ENCODE measurements around the gene TNRC18. TPM values are rescaled to one million over a fixed set of nuclear protein-coding genes. Genes with fewer than 3 reads are reported as not detected.

Gene TNRC18
- polyA plus RNA-seq, 3 donors = 0.64 to 49.9 (median 0.70) TPM

DNA sequence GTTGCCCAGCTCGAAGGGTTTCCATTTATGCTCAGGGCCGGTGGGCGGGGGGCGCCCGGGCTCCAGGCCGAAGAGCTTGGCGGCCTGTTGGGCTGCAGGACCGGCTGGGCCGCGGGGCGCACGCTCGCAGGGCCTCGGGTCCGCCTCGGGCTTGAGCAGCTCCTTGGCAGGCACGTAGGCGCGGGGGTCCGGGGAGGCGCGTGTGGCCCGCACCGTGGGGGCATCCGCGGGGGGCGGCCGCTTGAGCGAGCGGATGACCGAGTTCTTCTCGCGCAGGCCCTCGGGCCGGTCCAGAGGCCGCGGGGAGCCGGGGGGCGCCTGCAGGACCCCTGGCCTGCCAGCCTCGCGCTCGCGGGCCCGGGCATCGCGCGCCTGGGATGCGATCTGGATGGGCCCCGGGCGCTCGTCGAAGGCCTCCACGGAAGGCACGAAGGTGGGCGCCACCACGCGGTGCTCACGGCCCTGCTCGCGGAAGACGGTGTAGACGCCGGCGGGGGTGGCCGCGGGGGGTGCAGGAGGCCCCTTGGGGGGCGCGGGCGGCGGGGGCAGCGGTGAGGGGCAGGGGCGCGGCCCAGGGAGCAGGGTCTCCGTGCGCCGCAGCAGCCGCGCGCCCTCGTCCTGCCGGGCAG, 35.2 kb downstream of the TNRC18 start:
- H3K9me3 ChIP-seq (replicated peaks in 1 of 2; ENCODE audit: control insufficient read depth in 1 of 2, insufficient read depth in 1 of 2, low read length in 2 of 2) = no peaks in the 10 kb centered on the region
- no peak overlapping the region for H3K27ac ChIP-seq (ENCODE audit: low read depth in 1 of 2, low read length in 2 of 2)
- H2AFZ ChIP-seq (ENCODE audit: insufficient read depth, low read depth, low read length, poor library complexity, severe bottlenecking) = no peak overlapping the region
- H4K20me1 ChIP-seq (ENCODE audit: insufficient read depth, low read length) = peaks cover 93% of the 10 kb centered on the region
- H3K4me3 Mint-ChIP-seq = no peak overlapping the region
- no peak overlapping the region for H3K27ac Mint-ChIP-seq
- H3K4me1 Mint-ChIP-seq = peaks cover 17% of the 10 kb centered on the region
- peaks cover 0 to 1% (median 0%) of the 10 kb centered on the region in 7 donors for H3K9me3 Mint-ChIP-seq
- DNase-seq = no peak
- H3K27me3 Mint-ChIP-seq (ENCODE audit: low read depth in 3 of 3) = peaks cover 0 to 2% (median 0%) of the 10 kb centered on the region in 3 donors
- no peaks in the 10 kb centered on the region for H3K27me3 ChIP-seq (ENCODE audit: control insufficient read depth in 2 of 2, insufficient read depth in 2 of 2, low read length in 2 of 2)
- peaks cover 98% of the 10 kb centered on the region for H3K79me2 ChIP-seq (ENCODE audit: insufficient read depth, low read length)
- H3K4me3 ChIP-seq (replicated peaks in 1 of 3; ENCODE audit: low read depth in 2 of 3, low read length in 3 of 3) = no peak overlapping the region
- H3K36me3 ChIP-seq (replicated peaks in 1 of 2; ENCODE audit: control insufficient read depth in 1 of 2, insufficient read depth in 2 of 2, low read length in 2 of 2) = peaks cover 54 to 78% of the 10 kb centered on the region in 2 donors
- H3K9ac ChIP-seq (ENCODE audit: insufficient read depth, low read length, poor library complexity, severe bottlenecking) = no peak overlapping the region
- intact Hi-C loops (cut with micrococcal nuclease) = no loop called here
- H3K36me3 Mint-ChIP-seq = peaks cover 45 to 77% of the 10 kb centered on the region in 2 donors
- H3K4me2 ChIP-seq (replicated peaks; ENCODE audit: extremely low read depth, low read length, poor library complexity, severe bottlenecking) = no peak overlapping the region
- H3K4me1 ChIP-seq (ENCODE audit: control insufficient read depth in 1 of 2, insufficient read depth in 2 of 2, low read length in 2 of 2) = no peaks in the 10 kb centered on the region
- no peak for TF ChIP-seq CTCF (IDR thresholded peaks at IDR 0.05)
- 94% methylated on average over 57 of the region's 81 CpGs for WGBS (ENCODE audit: insufficient coverage)

GRCh38 chr7:5387711-5388245, 35.9 kb downstream of the TNRC18 start:
- Mint-ChIP-seq H3K4me1 (peaks cover 18% of the 10 kb centered on the region), H3K27me3 (ENCODE audit: low read depth in 3 of 3) (peaks cover 0 to 2% (median 0%) of the 10 kb centered on the region in 3 donors), H3K27ac (no peak overlapping the region), H3K4me3 (no peak overlapping the region), H3K9me3 (peaks cover 0 to 1% (median 0%) of the 10 kb centered on the region in 7 donors), H3K36me3 (peaks cover 41 to 74% of the 10 kb centered on the region in 2 donors)
- Histone ChIP-seq H3K27ac (ENCODE audit: low read depth in 1 of 2, low read length in 2 of 2) (no peak overlapping the region), H2AFZ (ENCODE audit: insufficient read depth, low read depth, low read length, poor library complexity, severe bottlenecking) (no peak overlapping the region), H3K27me3 (ENCODE audit: control insufficient read depth in 2 of 2, insufficient read depth in 2 of 2, low read length in 2 of 2) (no peaks in the 10 kb centered on the region), H3K4me1 (ENCODE audit: control insufficient read depth in 1 of 2, insufficient read depth in 2 of 2, low read length in 2 of 2) (no peaks in the 10 kb centered on the region), H4K20me1 (ENCODE audit: insufficient read depth, low read length) (peaks cover 93% of the 10 kb centered on the region), H3K4me3 (replicated peaks in 1 of 3; ENCODE audit: low read depth in 2 of 3, low read length in 3 of 3) (no peak overlapping the region), H3K9me3 (replicated peaks in 1 of 2; ENCODE audit: control insufficient read depth in 1 of 2, insufficient read depth in 1 of 2, low read length in 2 of 2) (no peaks in the 10 kb centered on the region), H3K4me2 (replicated peaks; ENCODE audit: extremely low read depth, low read length, poor library complexity, severe bottlenecking) (no peak overlapping the region), H3K9ac (ENCODE audit: insufficient read depth, low read length, poor library complexity, severe bottlenecking) (no peak overlapping the region), H3K36me3 (replicated peaks in 1 of 2; ENCODE audit: control insufficient read depth in 1 of 2, insufficient read depth in 2 of 2, low read length in 2 of 2) (peaks cover 50 to 78% of the 10 kb centered on the region in 2 donors), H3K79me2 (ENCODE audit: insufficient read depth, low read length) (peaks cover 98% of the 10 kb centered on the region)
- intact Hi-C loops (cut with micrococcal nuclease) = no loop called here
- no peak for DNase-seq
- no peak for TF ChIP-seq CTCF (IDR thresholded peaks at IDR 0.05)
- WGBS (ENCODE audit: insufficient coverage) = 96% methylated on average over 45 of the region's 45 CpGs

Data from CD14-positive monocyte (primary cell).